HepG2 (cell line): ENCODE results near the gene CHRNB2.

Experiments used
- EZH2 ChIP-seq: conservative IDR thresholded peaks from 2 replicates; pipeline ENCODE4 v1.6.1; 2012; ENCODE audit warnings: mild to moderate bottlenecking, low read depth, low read length, moderate library complexity
- IRF1 ChIP-seq: sonication (generic); formaldehyde crosslinking; IDR thresholded peaks from 2 replicates; pipeline ENCODE4 v1.4.0; 2020; ENCODE audit warnings: low read depth, mild to moderate bottlenecking, missing genetic modification reagents
- NFATC3 ChIP-seq: sonication (generic); formaldehyde crosslinking; IDR thresholded peaks from 2 replicates; pipeline ENCODE4 v1.5.1; 2020; ENCODE audit warnings: mild to moderate bottlenecking, missing genetic modification reagents
- NFE2L2 ChIP-seq: fragments of 150-350 bp; IDR thresholded peaks from 2 replicates; pipeline ENCODE4 v1.6.1; 2014; ENCODE audit warnings: low read length
- POLR2A ChIP-seq, 2 experiments: IDR thresholded peaks; 2 replicates each; pipeline ENCODE4 v1.6.1; 2011; ENCODE audit warnings: low read depth in 2 of 2, low read length in 2 of 2, mild to moderate bottlenecking in 1 of 2, moderate library complexity in 1 of 2; ENCODE audit not compliant: insufficient read depth in 1 of 2
- TARDBP ChIP-seq: sonication (generic); formaldehyde crosslinking; IDR thresholded peaks from 2 replicates; pipeline ENCODE4 v1.8.0; 2022; ENCODE audit warnings: mild to moderate bottlenecking, missing genetic modification reagents

GRCh38 chr1:154541231-154541630, 26.3 kb upstream of the CHRNB2 start:
- TF ChIP-seq TARDBP = no peak
- no peak for TF ChIP-seq NFATC3 (CRISPR knock-in tag)
- no peak for TF ChIP-seq EZH2
- TF ChIP-seq NFE2L2 = no peak
- TF ChIP-seq IRF1 (CRISPR knock-in tag) = no peak
- TF ChIP-seq POLR2A (IDR thresholded peaks at IDR 0.05; ENCODE audit: insufficient read depth in 1 of 2, low read depth in 2 of 2, low read length in 2 of 2) = no peak
